GM23338 (cell line): ENCODE results near the gene PRKCH. TPM values are rescaled to one million over a fixed set of nuclear protein-coding genes. Genes with fewer than 3 reads are reported as not detected.

Source experiments
- ATAC-seq: fragments of 200-7000 bp; cut with Tn5 transposase; 3 replicates; pipeline ENCODE4 v1.9.1; 2020
- DNase-seq: peaks from one replicate; pipeline ENCODE4 v3.0.0-alpha.2; 2015; ENCODE audit warnings: low spot score
- H2AFZ ChIP-seq: fragments of 200-600 bp; sonication (generic); 2 replicates; pipeline ENCODE4 v1.8.0; 2016; ENCODE audit warnings: antibody characterized with exemption, mild to moderate bottlenecking, moderate library complexity
- H3F3A ChIP-seq: fragments of 200-600 bp; sonication (generic); replicated peaks from 2 replicates; pipeline ENCODE4 v1.8.0; 2017; ENCODE audit warnings: antibody characterized with exemption, mixed run types, low read depth
- H3K27ac ChIP-seq: fragments of 200-600 bp; sonication (generic); 2 replicates; pipeline ENCODE4 v1.6.1; 2016; ENCODE audit warnings: low read depth
- H3K27me3 ChIP-seq: fragments of 200-600 bp; sonication (generic); 2 replicates; pipeline ENCODE4 v1.8.0; 2016; ENCODE audit warnings: mild to moderate bottlenecking, mixed run types, moderate library complexity; ENCODE audit not compliant: insufficient read depth
- H3K36me3 ChIP-seq: fragments of 200-600 bp; sonication (generic); 2 replicates; pipeline ENCODE4 v1.8.0; 2016; ENCODE audit warnings: mild to moderate bottlenecking; ENCODE audit not compliant: insufficient read depth
- H3K4me1 ChIP-seq: fragments of 200-600 bp; sonication (generic); 2 replicates; pipeline ENCODE4 v1.8.0; 2016; ENCODE audit warnings: mild to moderate bottlenecking, moderate library complexity; ENCODE audit not compliant: insufficient read depth
- H3K4me2 ChIP-seq: fragments of 200-600 bp; sonication (generic); 2 replicates; pipeline ENCODE4 v1.7.1; 2017; ENCODE audit warnings: mixed run types
- H3K4me3 ChIP-seq: fragments of 200-600 bp; sonication (generic); 2 replicates; pipeline ENCODE4 v1.6.1; 2016; ENCODE audit warnings: mixed run types
- H3K79me2 ChIP-seq: fragments of 200-600 bp; sonication (generic); replicated peaks from 2 replicates; pipeline ENCODE4 v1.8.0; 2017; ENCODE audit warnings: mild to moderate bottlenecking; ENCODE audit not compliant: insufficient read depth
- H3K9me2 ChIP-seq: fragments of 200-600 bp; sonication (generic); 2 replicates; pipeline ENCODE4 v1.8.0; 2017; ENCODE audit not compliant: insufficient read depth
- H4K20me1 ChIP-seq: fragments of 200-600 bp; sonication (generic); replicated peaks from 2 replicates; pipeline ENCODE4 v1.8.0; 2017; ENCODE audit warnings: mild to moderate bottlenecking; ENCODE audit not compliant: insufficient read depth
- H3K27ac Mint-ChIP-seq: 2 replicates; pipeline ENCODE4 v1.8.0; 2020; ENCODE audit warnings: inconsistent platforms, mild to moderate bottlenecking, moderate library complexity, mixed read lengths
- H3K27me3 Mint-ChIP-seq: 3 replicates; pipeline ENCODE4 v1.8.0; 2022; ENCODE audit warnings: low read depth, mild to moderate bottlenecking, moderate library complexity, mixed read lengths, inconsistent platforms; ENCODE audit not compliant: insufficient read depth, poor library complexity
- H3K36me3 Mint-ChIP-seq: 3 replicates; pipeline ENCODE4 v1.8.0; 2021; ENCODE audit warnings: low read depth, mild to moderate bottlenecking, inconsistent platforms, moderate library complexity, mixed read lengths
- H3K4me1 Mint-ChIP-seq: 3 replicates; pipeline ENCODE4 v1.8.0; 2020; ENCODE audit warnings: mild to moderate bottlenecking, inconsistent platforms, mixed read lengths
- H3K4me3 Mint-ChIP-seq: 3 replicates; pipeline ENCODE4 v1.8.0; 2021; ENCODE audit warnings: moderate library complexity, mild to moderate bottlenecking, inconsistent platforms, mixed read lengths
- H3K9me3 Mint-ChIP-seq: 3 replicates; pipeline ENCODE4 v1.8.0; 2020; ENCODE audit warnings: moderate library complexity, mild to moderate bottlenecking, inconsistent platforms, mixed read lengths
- CREB1 ChIP-seq: fragments of 250-450 bp; sonication (Bioruptor Pico); IDR thresholded peaks from 2 replicates; pipeline ENCODE4 v1.5.0; 2020; ENCODE audit warnings: low read depth, mild to moderate bottlenecking, moderate library complexity
- CTCF ChIP-seq, 2 experiments: fragments of 200-600 bp in 1 of 2; sonication (generic) in 1 of 2; conservative IDR thresholded peaks; 2 replicates each; pipeline versions ENCODE4 v1.5.1 to v1.6.1; 2016 to 2017; ENCODE audit warnings: antibody characterized with exemption in 2 of 2, low read depth in 2 of 2, mild to moderate bottlenecking in 2 of 2, moderate library complexity in 1 of 2
- EZH2 ChIP-seq: fragments of 200-600 bp; sonication (generic); IDR thresholded peaks from one replicate; pipeline ENCODE4 v1.8.0; 2017; ENCODE audit warnings: antibody characterized with exemption, mild to moderate bottlenecking, low read depth; ENCODE audit not compliant: unreplicated experiment
- JUNB ChIP-seq: IDR thresholded peaks from one replicate; pipeline ENCODE4 v1.6.1; 2016; ENCODE audit warnings: antibody characterized with exemption; ENCODE audit not compliant: unreplicated experiment
- REST ChIP-seq: IDR thresholded peaks from one replicate; pipeline ENCODE4 v1.6.1; 2018; ENCODE audit warnings: antibody characterized with exemption; ENCODE audit not compliant: unreplicated experiment
- STAT1 ChIP-seq: IDR thresholded peaks from one replicate; pipeline ENCODE4 v1.6.1; 2016; ENCODE audit warnings: antibody characterized with exemption; ENCODE audit not compliant: unreplicated experiment
- ZNF462 ChIP-seq: fragments of 250-450 bp; sonication (Bioruptor Pico); IDR thresholded peaks from 2 replicates; pipeline ENCODE4 v1.5.0; 2020; ENCODE audit warnings: mild to moderate bottlenecking, moderate library complexity
- polyA plus RNA-seq: library from polyadenylated mRNA; unstranded; fragments of >200 nt; fragmentation: Nextera tagmentation; extraction: Ambion mirVana; gene quantifications from 2 replicates; pipeline ENCODE4 v1.2.1, GENCODE V29; 2016
- total RNA-seq: library from RNA; depleted of rRNA; stranded (reverse); fragments of >200 nt; shearing (Covaris generic); gene quantifications from 2 replicates; pipeline ENCODE4 v1.2.3, GENCODE V29; 2014

The PRKCH gene
- total and polyA plus RNA-seq, 2 experiments from 2014 or later, result 5.4 to 10.1 TPM

DNA sequence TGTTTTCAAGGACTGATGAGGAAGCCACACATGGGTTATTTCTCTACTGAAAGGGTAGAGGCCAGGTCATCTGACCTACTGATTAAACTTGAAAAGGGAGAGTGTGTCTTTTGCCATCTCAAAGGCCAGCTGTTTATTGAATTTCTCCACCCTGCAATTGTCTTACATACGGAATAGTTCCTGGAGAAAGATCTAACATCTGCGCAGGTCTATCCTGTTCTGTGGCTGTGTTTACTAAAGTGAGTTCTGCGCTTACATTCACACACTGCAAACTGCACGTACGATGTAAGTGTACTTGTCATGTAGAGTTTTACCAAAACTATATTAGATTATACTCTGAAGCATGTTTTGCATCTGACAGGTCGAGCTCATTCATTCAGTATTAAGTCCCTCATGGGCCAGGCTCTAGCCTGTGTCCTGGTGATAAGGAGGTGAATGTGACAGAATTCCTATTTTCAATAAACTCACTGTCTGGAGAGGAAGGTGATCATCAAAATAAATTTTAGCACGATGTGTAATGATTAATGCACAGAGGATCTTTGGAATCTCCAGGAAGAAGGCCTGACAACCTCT is 96.6 kb downstream of the PRKCH start (continued):
- no peak for TF ChIP-seq ZNF462
- TF ChIP-seq EZH2, result no peak
- no peak for TF ChIP-seq JUNB
- TF ChIP-seq CTCF (conservative IDR thresholded peaks at IDR 0.05; ENCODE audit: low read depth in 2 of 2), result no peak
- no peak for TF ChIP-seq STAT1

- Histone ChIP-seq H3K27ac (no peak overlapping the region), H3K36me3 (no peaks in the 10 kb centered on the region), H3K79me2 (no peaks in the 10 kb centered on the region), H2AFZ (no peak overlapping the region), H3K4me1 (no peaks in the 10 kb centered on the region), H3F3A (no peaks in the 10 kb centered on the region), H3K4me2 (no peak overlapping the region), H3K27me3 (no peaks in the 10 kb centered on the region), H3K4me3 (no peak overlapping the region), H3K9me2 (peaks cover 3% of the 10 kb centered on the region; the same call in 1 of the 2 replicates), H4K20me1 (no peaks in the 10 kb centered on the region)
- Mint-ChIP-seq H3K4me3 (no peak overlapping the region), H3K36me3 (no peaks in the 10 kb centered on the region), H3K9me3 (no peaks in the 10 kb centered on the region), H3K4me1 (peaks cover 6% of the 10 kb centered on the region; the same call in 2 of the 3 replicates), H3K27me3 (peaks cover 3% of the 10 kb centered on the region), H3K27ac (no peak overlapping the region)
- DNase-seq, result no peak
- no peak for ATAC-seq
- TF ChIP-seq CREB1 (CRISPR knock-in tag), result no peak
- no peak for TF ChIP-seq EZH2
- no peak for TF ChIP-seq CTCF (conservative IDR thresholded peaks at IDR 0.05; ENCODE audit: low read depth in 2 of 2)
- no peak for TF ChIP-seq REST
- no peak for TF ChIP-seq JUNB
Observed at GRCh38 chr14:61418746-61419145, 97.4 kb downstream of the PRKCH start.
